ENCODE measurements around the gene PRPF19. TPM values are rescaled to one million over a fixed set of nuclear protein-coding genes. Genes with fewer than 3 reads are reported as not detected.
A peak's percentile ranks its signal among the peaks of the same experiment; 100 is the strongest.

Gene PRPF19
- total RNA-seq, 4 donors from 2014 or later, result 35.7 to 63.0 (median 57.1) TPM

- no peak for DNase-seq (ENCODE audit: extremely low spot score)
- TF ChIP-seq CTCF (IDR thresholded peaks at IDR 0.05) (no peak), POLR2AphosphoS5 (IDR thresholded peaks at IDR 0.05) (no peak), EP300 (IDR thresholded peaks at IDR 0.05) (no peak), POLR2A (IDR thresholded peaks at IDR 0.05; ENCODE audit: low read depth) (no peak)
- intact Hi-C loops (cut with DNase I), result no loop called here
Observed at GRCh38 chr11:60879971-60880588, 26.3 kb downstream of the PRPF19 start.

GRCh38 chr11:60879104-60879503, 27.3 kb downstream of the PRPF19 start:
- DNase-seq (ENCODE audit: extremely low spot score), result no peak
- TF ChIP-seq EP300 (IDR thresholded peaks at IDR 0.05) (no peak), CTCF (IDR thresholded peaks at IDR 0.05) (no peak)
- Histone ChIP-seq H3K27me3 (no peaks in the 10 kb centered on the region), H3K36me3 (peaks cover 0 to 37% (median 20%) of the 10 kb centered on the region in 4 donors), H3K27ac (replicated peaks in 1 of 4) (peak overlapping the region; percentile 70 to 80 (median 74)), H3K9me3 (no peaks in the 10 kb centered on the region), H3K4me3 (no peak overlapping the region), H3K4me1 (peaks cover 17 to 29% (median 22%) of the 10 kb centered on the region in 4 donors)
- whole genome bisulfite sequencing, result 88% methylated on average over 1 of the region's 1 CpG
- intact Hi-C loops (cut with DNase I), result no loop called here

More at GRCh38 chr11:60879971-60880588, 26.3 kb downstream of the PRPF19 start:
- Histone ChIP-seq H3K9me3 (no peaks in the 10 kb centered on the region), H3K27me3 (no peaks in the 10 kb centered on the region), H3K4me1 (peaks cover 17 to 29% (median 22%) of the 10 kb centered on the region in 4 donors), H3K27ac (replicated peaks in 1 of 4) (no peak overlapping the region), H3K4me3 (no peak overlapping the region), H3K36me3 (peaks cover 0 to 37% (median 20%) of the 10 kb centered on the region in 4 donors)
- WGBS, result 78% methylated on average over 5 of the region's 5 CpGs

GRCh38 chr11:60878245-60879101, 27.9 kb downstream of the PRPF19 start:
- Histone ChIP-seq H3K4me1 (peaks cover 17 to 29% (median 22%) of the 10 kb centered on the region in 4 donors), H3K36me3 (peaks cover 0 to 37% (median 20%) of the 10 kb centered on the region in 4 donors), H3K27ac (replicated peaks in 1 of 4) (peak overlapping the region; percentile 70 to 80 (median 74)), H3K9me3 (no peaks in the 10 kb centered on the region), H3K27me3 (no peaks in the 10 kb centered on the region), H3K4me3 (no peak overlapping the region)
- intact Hi-C loops (cut with DNase I), result no loop called here
- DNase-seq (ENCODE audit: extremely low spot score), result no peak
- WGBS, result 52% methylated on average over 5 of the region's 5 CpGs
- TF ChIP-seq POLR2AphosphoS5 (IDR thresholded peaks at IDR 0.05) (no peak), POLR2A (IDR thresholded peaks at IDR 0.05; ENCODE audit: low read depth) (no peak), EP300 (IDR thresholded peaks at IDR 0.05) (no peak), CTCF (IDR thresholded peaks at IDR 0.05) (no peak)

GRCh38 chr11:60876168-60876485, 30.3 kb downstream of the PRPF19 start:
- intact Hi-C loops (cut with DNase I), result no loop called here
- peaks cover 30 to 48% (median 41%) of the 10 kb centered on the region in 4 donors for H3K4me1 ChIP-seq
- H3K27ac ChIP-seq (replicated peaks in 1 of 4), result no peak overlapping the region
- no peak for DNase-seq (ENCODE audit: extremely low spot score)
- H3K9me3 ChIP-seq, result no peaks in the 10 kb centered on the region
- H3K36me3 ChIP-seq, result peaks cover 0 to 30% (median 12%) of the 10 kb centered on the region in 4 donors
- TF ChIP-seq POLR2A (IDR thresholded peaks at IDR 0.05; ENCODE audit: low read depth), result no peak
- no peak for TF ChIP-seq EP300 (IDR thresholded peaks at IDR 0.05)
- TF ChIP-seq CTCF (IDR thresholded peaks at IDR 0.05), result no peak
- TF ChIP-seq POLR2AphosphoS5 (IDR thresholded peaks at IDR 0.05), result no peak
- no CpG with 5 or more reads among the region's 2 CpGs for WGBS
- no peaks in the 10 kb centered on the region for H3K27me3 ChIP-seq
- no peak overlapping the region for H3K4me3 ChIP-seq

Measured in esophagus muscularis mucosa (tissue), 4 donors.